Kidney (tissue), 14 donors: ENCODE data around the gene GSAP. TPM values are rescaled to one million over a fixed set of nuclear protein-coding genes. Genes with fewer than 3 reads are reported as not detected.

ENCODE experiments used
- DNase-seq, 5 donors: peaks; one replicate each; pipeline ENCODE4 v3.0.0-alpha.2; 2013 to 2020
- FAIRE-seq: peaks from 2 replicates; lab custom pipeline; 2012; peaks lifted over from hg19 to GRCh38; lab: Jason Lieb, UNC
- H3K27ac ChIP-seq, 2 donors: one replicate each; pipeline ENCODE4 v1.7.0; 2013; ENCODE audit warnings: low read depth in 2 of 2, low read length in 2 of 2, inconsistent platforms in 1 of 2
- H3K27me3 ChIP-seq: one replicate; pipeline ENCODE4 v1.7.1; 2013; ENCODE audit warnings: low read length, inconsistent platforms; ENCODE audit not compliant: control insufficient read depth, insufficient read depth
- H3K36me3 ChIP-seq, 3 donors: one replicate each; pipeline versions ENCODE4 v1.7.0 to v1.7.1; 2013; ENCODE audit warnings: low read length in 3 of 3, control low read depth in 1 of 3, inconsistent platforms in 1 of 3; ENCODE audit not compliant: insufficient read depth in 3 of 3, control insufficient read depth in 2 of 3
- H3K4me1 ChIP-seq, 3 donors: one replicate each; pipeline versions ENCODE4 v1.7.0 to v1.7.1; 2013; ENCODE audit warnings: low read length in 3 of 3, inconsistent platforms in 1 of 3, low read depth in 1 of 3; ENCODE audit not compliant: control insufficient read depth in 2 of 3, insufficient read depth in 2 of 3
- H3K4me3 ChIP-seq, 3 donors: one replicate each; pipeline versions ENCODE4 v1.7.0 to v1.8.1; 2013; ENCODE audit warnings: low read length in 3 of 3, control low read depth in 1 of 3, inconsistent platforms in 1 of 3
- H3K9ac ChIP-seq, 3 donors: one replicate each; pipeline versions ENCODE4 v1.7.0 to v1.7.1; 2013; ENCODE audit warnings: low read length in 3 of 3, control low read depth in 1 of 3, inconsistent platforms in 1 of 3
- H3K9me3 ChIP-seq, 3 donors: one replicate each; pipeline versions ENCODE4 v1.7.0 to v1.7.1; 2013; ENCODE audit warnings: low read length in 3 of 3, control low read depth in 1 of 3, inconsistent platforms in 1 of 3; ENCODE audit not compliant: control insufficient read depth in 2 of 3, insufficient read depth in 1 of 3
- intact Hi-C: fragments of 100-400 bp; cut with DNase I; formaldehyde crosslinking; loops from one replicate; pipeline ENCODE4 v1.11.1; 2022
- polyA plus RNA-seq: library from polyadenylated mRNA; stranded (reverse); fragments of 350-450 nt; fragmentation: Illumina TruSeq; extraction: RNeasy Lipid Tissue Mini Kit (QIAGEN cat#74804); gene quantifications from one replicate; pipeline ENCODE4 v1.2.3, GENCODE V29; 2014; ENCODE audit warnings: low read depth, low replicate concordance; ENCODE audit not compliant: insufficient read depth
- total RNA-seq: library from RNA; stranded (reverse); fragmentation: NEBNext Ultra II Directional; extraction: Animal tissue kit (Norgen Biotek cat#: 25700); gene quantifications from one replicate; pipeline ENCODE4 v1.2.1, GENCODE V29; 2021
- TF ChIP-seq, protein P1 (sequence below): IDR thresholded peaks from 3 replicates; pipeline ENCODE4 v1.5.1; 2012; ENCODE audit warnings: mild to moderate bottlenecking, moderate library complexity, borderline replicate concordance; ENCODE audit not compliant: insufficient read depth; ENCODE audit errors: extremely low read depth
- donor health status: control.
- donor health status: control.
- donor health status: control.
- donor health status: control.
- donor health status: control.
- donor health status: DM: yes; HTN: yes; CAD: no.
- donor health status: Normal renal cell carcinoma (clear cell type).

The GSAP gene
- total and polyA plus RNA-seq, 2 donors from 2014 or later: 11.7 to 29.4 TPM

DNA sequence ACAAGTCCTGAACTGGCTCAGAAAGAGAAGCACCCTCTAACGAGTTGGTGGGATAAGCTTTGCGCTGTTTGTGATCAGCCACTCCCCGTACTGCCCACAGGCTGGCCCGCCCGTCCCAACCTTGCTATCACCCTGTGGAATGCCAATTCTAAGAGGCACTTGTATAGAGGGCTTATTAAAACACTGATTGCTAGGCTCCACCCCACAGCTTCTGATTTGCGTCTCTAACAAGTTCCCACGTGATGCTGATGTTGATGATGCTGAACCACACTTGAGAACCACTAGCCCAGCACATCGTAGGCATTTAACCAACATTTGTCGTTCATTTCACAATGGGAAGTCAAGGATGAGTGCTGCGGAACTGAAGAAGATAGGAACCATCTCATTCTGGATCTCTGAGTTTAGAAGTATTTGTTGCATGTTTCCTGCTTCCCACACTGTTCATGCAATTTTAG lies 12.7 kb upstream of the GSAP start:
- no peaks in the 10 kb centered on the region for H3K36me3 ChIP-seq
- H3K4me1 ChIP-seq: peaks cover 0 to 4% (median 0%) of the 10 kb centered on the region in 3 donors
- no peak overlapping the region for H3K9ac ChIP-seq
- H3K9me3 ChIP-seq: no peaks in the 10 kb centered on the region
- H3K27ac ChIP-seq: no peak overlapping the region
- TF ChIP-seq, protein P1, sequence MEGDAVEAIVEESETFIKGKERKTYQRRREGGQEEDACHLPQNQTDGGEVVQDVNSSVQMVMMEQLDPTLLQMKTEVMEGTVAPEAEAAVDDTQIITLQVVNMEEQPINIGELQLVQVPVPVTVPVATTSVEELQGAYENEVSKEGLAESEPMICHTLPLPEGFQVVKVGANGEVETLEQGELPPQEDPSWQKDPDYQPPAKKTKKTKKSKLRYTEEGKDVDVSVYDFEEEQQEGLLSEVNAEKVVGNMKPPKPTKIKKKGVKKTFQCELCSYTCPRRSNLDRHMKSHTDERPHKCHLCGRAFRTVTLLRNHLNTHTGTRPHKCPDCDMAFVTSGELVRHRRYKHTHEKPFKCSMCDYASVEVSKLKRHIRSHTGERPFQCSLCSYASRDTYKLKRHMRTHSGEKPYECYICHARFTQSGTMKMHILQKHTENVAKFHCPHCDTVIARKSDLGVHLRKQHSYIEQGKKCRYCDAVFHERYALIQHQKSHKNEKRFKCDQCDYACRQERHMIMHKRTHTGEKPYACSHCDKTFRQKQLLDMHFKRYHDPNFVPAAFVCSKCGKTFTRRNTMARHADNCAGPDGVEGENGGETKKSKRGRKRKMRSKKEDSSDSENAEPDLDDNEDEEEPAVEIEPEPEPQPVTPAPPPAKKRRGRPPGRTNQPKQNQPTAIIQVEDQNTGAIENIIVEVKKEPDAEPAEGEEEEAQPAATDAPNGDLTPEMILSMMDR: no peak
- DNase-seq (no peak), FAIRE-seq (no peak)
- no peaks in the 10 kb centered on the region for H3K27me3 ChIP-seq
- H3K4me3 ChIP-seq: no peak overlapping the region
- intact Hi-C loops: no loop called here

DNA sequence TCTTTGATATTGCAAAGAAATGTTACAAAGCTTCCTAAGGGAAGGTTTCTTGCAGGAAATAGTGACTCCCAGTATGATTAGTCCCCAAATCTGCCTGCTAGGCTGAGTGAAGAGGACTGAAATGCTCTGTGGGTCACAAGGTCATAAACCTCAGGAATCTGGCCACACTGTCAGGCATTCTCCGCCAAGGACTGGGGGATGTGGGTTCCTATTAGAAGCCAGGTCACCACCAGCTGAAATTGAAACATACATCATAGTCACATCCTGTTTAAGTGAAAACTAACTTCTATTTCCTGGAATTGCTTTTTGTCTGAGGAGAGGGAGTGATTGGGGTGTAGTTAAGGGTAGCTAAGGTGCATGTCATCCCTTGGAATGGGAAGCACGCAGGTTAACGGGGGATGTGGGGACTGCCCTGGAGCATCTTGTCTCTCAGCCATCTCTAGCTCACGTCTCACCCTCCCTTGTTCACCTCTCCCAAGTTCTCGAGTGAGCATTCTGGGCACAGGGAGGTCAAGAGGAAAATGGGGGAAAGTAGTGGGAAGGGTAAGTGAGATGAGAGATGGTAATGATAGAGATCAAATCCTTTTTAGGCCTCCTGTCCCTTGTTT lies 12.0 kb upstream of the GSAP start:
- Histone ChIP-seq H3K9me3 (no peaks in the 10 kb centered on the region), H3K9ac (no peak overlapping the region), H3K27me3 (no peaks in the 10 kb centered on the region), H3K4me1 (peaks cover 0 to 4% (median 0%) of the 10 kb centered on the region in 3 donors), H3K27ac (no peak overlapping the region), H3K4me3 (no peak overlapping the region), H3K36me3 (no peaks in the 10 kb centered on the region)
- no peak for FAIRE-seq
- no peak for DNase-seq
- intact Hi-C loops: no loop called here
- TF ChIP-seq, protein P1: no peak

DNA sequence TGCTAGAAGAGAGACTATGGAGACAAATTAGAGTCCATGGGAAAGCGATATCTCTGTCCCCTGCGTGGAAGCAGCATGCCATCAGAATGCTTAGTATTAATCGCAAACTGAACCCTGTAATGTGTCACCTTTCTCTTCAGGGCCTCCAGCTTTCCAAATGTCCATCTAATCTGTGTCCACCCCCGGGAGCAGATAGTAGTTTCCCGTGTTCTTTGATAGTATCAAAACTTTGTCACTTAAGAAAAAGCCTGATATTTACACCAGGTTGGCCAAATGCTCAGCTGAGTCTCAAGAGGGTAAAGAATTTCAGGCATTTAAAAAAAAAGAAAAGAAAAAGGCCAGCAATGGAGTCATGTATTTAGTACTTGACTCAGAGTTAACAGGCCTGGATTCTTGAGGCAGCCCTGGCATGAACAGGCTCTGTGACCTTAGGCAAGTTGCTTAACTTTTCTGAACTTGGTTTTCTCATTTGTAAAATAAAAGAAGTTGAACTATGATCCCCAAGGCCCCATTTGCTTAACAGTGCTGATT lies 10.4 kb upstream of the GSAP start:
- TF ChIP-seq, protein P1: no peak
- intact Hi-C loops: no loop called here
- Histone ChIP-seq H3K4me1 (peaks cover 0 to 4% (median 0%) of the 10 kb centered on the region in 3 donors), H3K9ac (no peak overlapping the region), H3K27me3 (no peaks in the 10 kb centered on the region), H3K36me3 (no peaks in the 10 kb centered on the region), H3K9me3 (no peaks in the 10 kb centered on the region), H3K27ac (no peak overlapping the region), H3K4me3 (no peak overlapping the region)
- no peak for FAIRE-seq
- no peak for DNase-seq

DNA sequence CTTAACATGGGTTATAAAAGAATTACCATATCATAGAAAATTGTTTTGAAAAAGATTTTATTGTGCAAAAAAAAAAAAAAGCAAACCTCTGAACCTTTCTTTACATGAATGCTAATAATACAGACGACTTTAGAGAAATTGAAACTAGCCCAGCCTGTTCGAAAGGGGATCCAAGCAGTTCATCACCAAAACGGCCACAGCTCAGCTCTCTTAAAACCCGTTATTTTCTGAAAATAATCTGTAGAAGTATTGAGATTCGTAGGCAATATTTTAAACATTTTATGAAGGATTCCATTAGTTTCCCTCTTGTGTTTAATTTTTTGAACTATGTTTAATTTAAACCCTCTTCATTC lies 9.9 kb upstream of the GSAP start:
- no peak for DNase-seq
- intact Hi-C loops: no loop called here
- Histone ChIP-seq H3K4me1 (peaks cover 0 to 4% (median 0%) of the 10 kb centered on the region in 3 donors), H3K9ac (no peak overlapping the region), H3K9me3 (no peaks in the 10 kb centered on the region), H3K27me3 (no peaks in the 10 kb centered on the region), H3K36me3 (no peaks in the 10 kb centered on the region), H3K27ac (no peak overlapping the region), H3K4me3 (no peak overlapping the region)
- FAIRE-seq: no peak
- TF ChIP-seq, protein P1: no peak
